GM19193 (cell line): Measurements from ENCODE around the gene ATP7A.

Source experiments
- POLR2A ChIP-seq: IDR thresholded peaks from 4 replicates; pipeline ENCODE4 v1.6.1; 2011; ENCODE audit not compliant: insufficient read depth, insufficient read length; ENCODE audit errors: extremely low read depth

The ATP7A gene

DNA sequence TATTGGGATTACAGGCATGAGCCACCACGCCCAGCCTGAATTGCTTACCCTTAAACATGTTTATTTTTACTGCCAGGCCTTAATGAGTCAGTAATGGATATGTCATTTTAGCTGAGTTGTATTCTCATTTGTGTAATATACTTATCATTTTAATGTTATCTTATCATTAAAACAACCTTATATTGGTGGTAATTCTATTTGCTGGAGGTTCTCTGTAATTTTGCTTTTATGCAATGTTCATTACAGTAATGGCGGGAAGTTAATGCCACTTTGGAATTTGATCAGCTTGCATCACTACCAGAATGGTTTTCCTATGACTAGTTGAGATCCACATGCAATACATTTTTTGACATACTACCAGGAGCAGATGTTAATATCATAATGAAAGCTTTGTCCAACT, 65.3 kb downstream of the ATP7A start:
- TF ChIP-seq POLR2A: no peak

DNA sequence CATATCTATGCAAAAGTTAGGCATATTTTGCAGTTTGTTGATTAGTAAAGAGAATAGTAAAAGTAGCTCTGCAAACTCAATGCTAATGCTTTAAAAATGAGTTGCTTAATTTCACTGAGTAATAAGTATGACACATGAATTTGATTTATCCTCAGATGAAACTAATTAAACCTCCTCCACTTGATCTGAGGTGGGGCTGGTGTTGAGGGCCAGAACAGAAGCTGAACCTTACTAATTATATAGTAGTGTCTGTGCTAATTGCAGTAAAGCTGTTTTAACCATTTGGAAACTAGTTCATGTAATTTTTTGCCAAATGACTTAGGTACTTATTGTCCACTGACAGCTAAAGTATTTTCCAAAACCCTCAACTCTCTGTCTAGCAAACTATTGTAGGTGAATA, 66.6 kb downstream of the ATP7A start:
- no peak for TF ChIP-seq POLR2A

GRCh38 chrX:77977518-77977917, 67.0 kb downstream of the ATP7A start:
- no peak for TF ChIP-seq POLR2A

- TF ChIP-seq POLR2A: no peak
Observed at GRCh38 chrX:77979870-77980269, 69.4 kb downstream of the ATP7A start.

- TF ChIP-seq POLR2A: no peak
Observed at GRCh38 chrX:78011846-78012245, 101.4 kb downstream of the ATP7A start.

- no peak for TF ChIP-seq POLR2A
Observed at GRCh38 chrX:78019586-78020483, 109.3 kb downstream of the ATP7A start.

DNA sequence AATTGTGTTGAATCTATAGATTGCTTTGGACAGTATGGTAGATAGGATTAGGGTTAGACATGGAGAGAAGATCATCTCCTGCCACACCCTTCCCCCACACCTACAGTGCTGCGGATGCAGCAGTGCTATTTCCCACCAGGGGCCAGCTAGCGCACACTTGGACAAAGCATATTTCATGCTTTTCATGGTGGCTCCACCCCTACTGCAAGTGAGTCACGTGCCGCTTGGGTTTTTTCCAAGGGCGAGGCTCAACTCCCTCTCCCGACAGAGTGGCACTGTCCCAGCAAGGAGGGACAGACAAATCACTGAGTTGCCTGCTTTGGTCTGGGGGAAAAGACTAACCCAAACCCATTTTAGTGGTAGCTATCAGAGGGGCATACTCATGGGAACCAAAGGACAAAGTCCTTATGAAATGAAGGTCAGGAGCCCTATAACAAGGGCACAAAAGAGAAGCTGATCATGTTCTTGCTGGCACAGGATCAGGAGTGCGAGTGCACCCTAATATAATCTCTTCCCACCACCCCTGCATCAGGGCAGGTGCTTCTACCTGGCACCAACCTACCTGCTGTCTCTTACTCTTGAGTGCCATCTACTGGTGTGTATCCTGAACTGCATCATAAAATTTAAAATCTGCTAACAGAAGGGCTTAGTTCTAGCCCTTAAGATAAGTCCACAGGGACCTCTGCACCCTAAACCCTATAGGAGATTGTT, 114.0 kb downstream of the ATP7A start:
- TF ChIP-seq POLR2A: no peak

DNA sequence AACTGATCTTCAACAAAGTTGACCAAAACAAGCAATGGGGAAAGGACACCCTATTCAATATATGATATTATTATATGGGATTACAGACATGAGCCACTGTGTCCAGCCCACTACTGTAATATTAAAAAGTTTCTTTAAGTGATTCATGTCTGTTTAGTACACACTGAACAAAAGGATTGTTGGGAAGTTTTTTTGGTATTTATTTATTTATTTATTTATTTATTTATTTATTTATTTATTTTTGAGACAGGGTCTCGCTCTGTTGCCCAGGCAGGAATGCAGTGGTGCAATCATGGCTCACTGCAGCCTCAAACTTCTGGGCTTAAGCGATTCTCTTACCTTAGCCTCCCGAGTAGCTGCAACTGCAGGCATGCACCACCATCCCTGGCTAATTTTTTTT, 117.3 kb downstream of the ATP7A start:
- no peak for TF ChIP-seq POLR2A

GRCh38 chrX:78029663-78030062, 119.2 kb downstream of the ATP7A start:
- TF ChIP-seq POLR2A: no peak

DNA sequence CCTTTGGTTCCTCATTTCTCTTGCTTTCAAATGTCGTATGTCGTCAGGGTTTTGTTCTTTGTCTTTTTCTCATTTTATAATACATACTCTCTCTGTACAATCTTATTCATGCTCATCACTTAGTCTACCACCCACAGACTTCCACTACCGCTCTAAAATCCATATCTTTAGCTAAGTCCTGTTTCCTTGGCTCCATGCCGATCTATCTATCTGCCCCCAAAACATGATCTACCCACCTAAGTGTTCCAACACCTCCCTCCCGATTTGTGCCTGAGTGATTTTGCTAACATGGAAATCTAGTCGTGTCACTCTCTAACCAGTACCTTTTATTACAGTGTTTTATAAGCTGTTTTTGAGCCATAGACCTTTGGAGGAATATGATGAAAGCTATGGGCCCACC, 124.6 kb downstream of the ATP7A start:
- no peak for TF ChIP-seq POLR2A

DNA sequence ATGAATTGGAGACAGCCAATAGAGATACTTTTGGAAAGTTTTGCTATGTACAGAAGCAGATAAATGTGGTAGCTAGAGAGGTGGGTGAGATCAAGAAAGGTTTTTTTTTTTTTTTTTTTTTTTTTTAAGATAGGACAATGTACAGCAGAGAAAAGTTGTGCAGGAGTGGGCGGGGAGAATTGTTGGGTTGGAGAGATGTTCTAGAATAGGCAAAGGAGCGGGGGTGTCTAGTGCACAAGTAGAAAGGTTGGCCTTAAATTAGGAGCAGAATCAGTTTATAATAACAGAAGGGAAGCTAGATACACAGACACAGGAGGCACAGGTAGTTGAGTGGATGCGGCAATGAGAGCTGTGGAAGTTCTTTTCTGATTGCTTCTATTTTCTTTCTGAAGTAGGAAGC, 127.4 kb downstream of the ATP7A start:
- no peak for TF ChIP-seq POLR2A

DNA sequence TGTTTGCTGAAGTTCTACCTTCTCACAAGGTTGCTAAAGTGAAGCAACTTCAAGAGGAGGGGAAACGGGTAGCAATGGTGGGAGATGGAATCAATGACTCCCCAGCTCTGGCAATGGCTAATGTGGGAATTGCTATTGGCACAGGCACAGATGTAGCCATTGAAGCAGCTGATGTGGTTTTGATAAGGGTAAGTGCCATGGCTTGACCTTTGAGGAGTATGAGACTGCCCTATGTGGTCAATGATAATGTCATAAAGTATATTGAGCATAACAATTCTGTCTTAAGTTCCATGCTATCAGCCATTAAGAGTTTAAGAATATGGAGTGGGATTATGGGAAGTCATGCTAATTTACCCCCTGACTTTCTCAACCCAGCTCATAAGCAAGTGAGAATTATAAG, 132.1 kb downstream of the ATP7A start:
- no peak for TF ChIP-seq POLR2A

DNA sequence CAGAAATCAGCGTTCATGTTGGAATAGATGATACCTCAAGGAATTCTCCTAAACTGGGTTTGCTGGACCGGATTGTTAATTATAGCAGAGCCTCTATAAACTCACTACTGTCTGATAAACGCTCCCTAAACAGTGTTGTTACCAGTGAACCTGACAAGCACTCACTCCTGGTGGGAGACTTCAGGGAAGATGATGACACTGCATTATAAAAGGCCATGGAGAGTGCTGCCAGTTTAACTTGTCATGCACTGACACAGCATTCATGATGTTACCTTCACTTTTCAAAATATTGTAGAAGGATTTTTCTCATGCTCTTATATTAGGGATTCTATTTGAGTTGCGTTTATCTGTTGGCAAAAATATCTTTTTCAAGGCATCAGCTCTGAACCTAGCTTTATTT, 135.9 kb downstream of the ATP7A start:
- no peak for TF ChIP-seq POLR2A

DNA sequence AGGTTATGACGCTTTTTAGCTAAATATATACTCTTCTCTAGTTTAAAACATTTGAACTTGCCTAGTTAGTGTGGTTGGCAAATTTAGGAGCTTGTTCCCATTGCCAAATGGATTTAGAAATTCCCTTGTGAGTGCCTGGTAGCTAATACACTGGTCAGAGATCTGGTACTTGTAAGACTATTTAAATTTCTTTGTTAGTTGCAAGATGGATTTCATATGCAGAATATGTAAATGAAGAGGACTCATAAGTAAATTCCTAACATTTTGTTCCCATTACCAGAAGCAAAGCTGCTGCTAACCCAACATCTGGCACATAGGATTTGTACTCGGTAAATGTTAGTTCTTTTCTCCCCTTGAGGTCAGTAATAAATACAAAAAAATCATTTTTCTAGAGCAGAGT, 137.6 kb downstream of the ATP7A start:
- TF ChIP-seq POLR2A: no peak

DNA sequence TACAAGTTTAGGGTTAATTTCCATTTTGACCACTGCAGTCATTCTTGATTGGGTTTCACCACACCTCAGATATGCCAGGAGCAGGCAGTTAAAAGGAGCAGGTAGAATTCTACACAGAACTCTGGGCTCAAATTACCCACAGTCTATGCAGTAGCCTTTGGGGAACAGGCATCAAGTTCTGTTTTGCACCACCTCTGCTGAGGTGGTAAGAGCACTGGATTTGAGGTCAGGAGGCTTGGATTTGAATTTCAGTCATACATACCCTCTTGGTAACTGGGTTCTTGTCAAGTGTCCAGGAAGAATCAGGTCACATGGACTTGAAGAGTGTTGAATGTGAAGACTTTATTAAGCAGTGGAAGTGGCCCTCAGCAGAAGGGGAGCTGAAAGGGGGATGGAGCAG, 153.2 kb downstream of the ATP7A start:
- TF ChIP-seq POLR2A: no peak

DNA sequence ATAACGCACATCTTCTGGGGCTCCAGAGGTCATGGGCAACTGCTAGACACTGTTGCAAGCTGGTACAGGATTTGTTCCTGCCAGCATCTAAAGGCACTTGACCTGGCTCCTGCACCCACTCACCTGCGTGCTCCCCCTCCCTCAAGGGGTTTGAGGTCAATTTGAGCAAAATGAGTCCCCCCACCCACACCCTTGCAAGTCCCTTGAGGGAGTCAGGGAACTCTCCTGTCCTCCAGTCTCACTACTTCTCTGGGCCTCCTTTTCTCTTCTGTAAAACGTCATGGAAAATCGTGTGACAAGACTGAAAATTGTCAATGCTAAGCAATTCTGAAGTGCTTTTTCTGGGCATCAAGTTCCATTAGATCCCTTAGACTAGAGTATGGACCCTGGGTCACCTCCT, 153.7 kb downstream of the ATP7A start:
- TF ChIP-seq POLR2A: no peak
